DMS53 treated with DMSO at 0.1 percent for 48 hours (cell line): ENCODE measurements around the gene DOK4.
A peak's percentile ranks its signal among the peaks of the same experiment; 100 is the strongest.

Experiments
- DNase-seq: peaks from one replicate; lab custom pipeline; 2025; ENCODE audit not compliant: unreplicated experiment; lab: John Stamatoyannopoulos, UW

DOK4 gene

GRCh38 chr16:57485916-57486857 is at the start of gene DOK4:
TSS of gene DOK4 (minus strand) at chr16:57486493. CDS start at chr16:57479507, 6,986 bp downstream.
- DNase-seq: peak; percentile 55

DNA sequence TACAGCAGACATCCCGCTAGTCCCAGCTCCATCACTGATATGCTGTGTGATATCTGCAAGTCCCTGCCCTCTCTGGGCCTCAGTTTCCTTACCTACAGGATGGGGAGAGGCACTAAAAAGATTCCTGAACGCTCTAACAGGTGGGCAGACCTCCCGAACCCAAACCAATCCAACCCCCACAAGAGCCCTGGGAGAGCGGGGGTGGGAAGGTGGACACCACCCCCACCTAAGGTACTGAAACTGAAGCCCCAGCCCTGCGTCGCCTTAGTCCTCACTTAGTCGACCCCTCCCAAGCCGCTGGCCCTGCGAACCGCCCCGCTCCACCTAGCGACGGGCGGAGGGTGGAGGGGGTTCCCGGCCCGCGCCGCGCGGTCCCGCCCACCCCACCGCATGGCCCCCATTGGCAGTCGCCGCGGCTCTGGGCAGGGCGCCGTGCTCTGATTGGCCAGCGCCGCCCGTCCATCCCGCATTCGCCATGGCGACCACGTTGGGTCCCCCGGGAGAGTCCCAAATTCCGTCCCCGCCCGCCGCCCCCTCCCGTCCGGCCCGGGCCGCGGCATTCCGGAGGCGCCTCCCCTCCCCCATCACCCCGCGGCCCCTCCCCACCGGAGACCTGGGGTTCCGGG is 49.5 kb upstream of the DOK4 start:
- peak; percentile 55 for DNase-seq

DNA sequence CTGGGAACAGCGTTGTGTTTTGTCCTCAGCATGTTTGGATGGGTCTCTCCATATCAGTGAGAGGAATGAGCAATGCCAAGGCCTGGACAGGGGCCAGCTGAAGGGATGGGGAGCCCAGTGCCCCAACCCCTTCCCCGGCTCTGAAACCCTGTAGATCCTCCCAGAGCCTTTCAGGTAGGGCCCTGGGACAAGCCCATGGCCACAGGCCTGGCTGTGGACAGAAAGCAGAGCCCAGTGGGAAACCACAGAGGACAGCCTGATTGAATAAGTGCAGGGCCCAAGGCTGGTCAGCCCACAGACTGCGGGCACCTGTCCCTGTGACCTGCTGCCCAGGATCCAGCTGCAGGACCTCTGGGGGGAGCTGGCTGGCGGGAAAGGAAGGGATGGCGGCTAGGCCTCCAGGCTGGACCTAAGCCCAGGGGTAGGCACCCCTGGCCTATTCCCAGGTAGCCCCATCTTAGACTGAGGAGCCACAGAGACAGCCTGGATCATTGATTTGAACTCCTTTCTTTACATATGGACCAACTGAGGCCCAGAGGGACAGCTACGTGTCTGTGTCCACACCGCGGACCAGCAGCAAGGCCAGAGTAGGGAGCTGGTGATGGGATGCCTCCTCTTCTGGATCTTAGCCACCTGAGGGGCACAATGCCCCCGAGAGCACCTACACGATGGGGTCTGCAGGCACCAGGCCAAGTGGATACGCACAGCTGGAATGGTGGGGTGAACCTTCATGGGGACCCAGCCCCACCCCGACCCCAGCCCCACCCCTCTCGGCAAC is 48.8 kb upstream of the DOK4 start:
- no peak for DNase-seq

DNA sequence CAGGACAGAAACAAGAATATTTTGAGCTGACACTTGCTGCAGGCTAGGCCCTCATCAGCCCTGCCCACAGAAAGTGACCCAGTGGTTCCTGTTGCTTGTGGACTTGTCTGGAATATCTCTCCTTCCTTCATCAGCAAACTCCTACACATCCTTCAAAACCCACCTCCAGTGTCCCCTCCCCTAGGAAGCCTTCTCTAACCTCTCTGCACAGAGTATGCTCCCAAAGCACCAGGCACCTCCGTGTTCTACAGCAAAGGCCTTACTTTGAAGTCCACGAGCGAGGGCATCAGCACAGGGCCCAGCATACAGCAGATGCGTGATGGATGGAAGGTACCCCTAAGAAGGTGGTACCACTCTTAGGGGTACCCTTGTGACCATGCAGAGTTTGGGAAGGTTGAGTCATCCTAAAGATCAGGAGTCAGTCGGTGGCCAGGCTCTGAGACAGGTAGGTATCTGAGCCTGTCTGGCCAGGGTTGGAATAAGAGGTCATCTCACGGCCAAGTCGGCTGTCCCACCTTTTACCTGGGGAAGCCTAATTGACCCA is 48.1 kb upstream of the DOK4 start:
- no peak for DNase-seq

- DNase-seq: no peak
Observed at GRCh38 chr16:57533431-57534336, 47.4 kb upstream of the DOK4 start.

GRCh38 chr16:57532266-57532625 is 46.0 kb upstream of the DOK4 start:
- no peak for DNase-seq

- DNase-seq: no peak
Observed at GRCh38 chr16:57531635-57532265, 45.5 kb upstream of the DOK4 start.

GRCh38 chr16:57531253-57531575 is 44.9 kb upstream of the DOK4 start:
- DNase-seq: no peak

DNA sequence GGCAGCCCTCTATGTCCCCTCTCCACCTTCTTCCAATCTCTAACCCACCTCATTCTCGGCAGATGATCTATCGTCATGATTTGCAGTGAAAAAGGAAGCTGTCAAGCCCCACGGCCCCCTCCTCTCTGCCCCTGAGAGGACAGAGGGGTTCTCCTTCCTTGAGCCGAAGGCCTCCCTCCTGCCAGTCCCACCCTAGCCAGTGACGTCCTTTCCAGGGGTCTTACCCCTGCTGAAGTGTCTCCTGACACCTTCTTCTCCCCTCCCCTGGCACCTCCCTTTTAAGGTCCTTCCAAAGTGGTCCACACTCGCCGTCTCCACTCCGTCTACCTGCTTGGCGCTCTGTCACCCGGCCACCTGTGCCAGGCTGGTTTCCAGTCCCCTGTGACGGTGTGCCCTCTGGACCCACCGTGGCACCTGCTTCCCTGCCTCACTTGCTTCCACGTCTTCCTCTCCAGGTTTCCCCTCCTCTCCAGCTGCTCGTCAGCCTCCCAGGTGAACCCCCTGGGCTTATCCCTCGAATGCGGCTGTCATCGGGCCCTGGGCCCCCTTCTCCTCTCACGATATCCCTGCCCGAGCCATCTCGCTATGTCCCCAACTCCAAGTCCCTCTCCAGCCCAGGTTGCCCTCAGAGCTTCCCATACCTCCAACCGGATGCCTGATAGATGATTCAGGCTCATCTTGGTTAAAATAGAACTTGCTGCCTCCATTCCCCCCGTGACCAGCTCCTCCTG is 44.4 kb upstream of the DOK4 start:
- DNase-seq: no peak

GRCh38 chr16:57530104-57530521 is 43.8 kb upstream of the DOK4 start:
- DNase-seq: peak; percentile 59

DNA sequence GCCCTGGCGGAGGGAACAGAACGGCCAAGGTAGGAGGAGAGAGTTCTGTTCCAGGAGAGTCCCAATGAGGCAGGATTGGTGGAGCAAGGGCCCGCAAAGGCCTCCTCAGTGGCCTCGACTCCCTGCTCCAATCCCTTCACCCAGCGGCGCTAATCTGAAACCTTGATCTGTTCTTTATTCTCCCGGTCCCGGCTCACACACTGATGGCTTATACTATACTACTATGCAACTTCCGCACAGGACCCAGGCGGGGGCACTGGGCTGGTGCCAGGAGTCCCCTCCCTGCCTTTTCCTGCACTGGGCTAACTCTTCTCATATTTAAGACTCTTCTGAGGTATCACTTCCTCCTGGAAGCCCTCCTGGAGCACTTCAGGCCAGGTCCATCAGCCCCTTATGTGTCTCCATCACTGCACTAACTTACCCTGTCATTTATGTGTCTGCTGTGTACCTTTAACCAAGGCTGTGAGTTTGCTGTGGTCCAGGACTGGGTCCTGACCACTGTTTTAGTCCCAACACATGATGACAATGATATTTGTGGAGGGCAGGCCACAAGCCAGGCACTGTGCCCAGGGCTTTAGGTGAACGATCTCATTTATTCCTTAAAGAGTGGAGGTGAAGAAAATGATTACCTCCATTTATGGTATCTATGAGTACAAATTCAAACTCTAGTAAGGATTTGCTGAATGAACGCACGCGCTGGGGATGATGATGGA is 43.3 kb upstream of the DOK4 start:
- no peak for DNase-seq

GRCh38 chr16:57528499-57529390 is 42.5 kb upstream of the DOK4 start:
- no peak for DNase-seq

GRCh38 chr16:57527610-57528360 is 41.5 kb upstream of the DOK4 start:
- DNase-seq: no peak

- DNase-seq: no peak
Observed at GRCh38 chr16:57527027-57527426, 40.7 kb upstream of the DOK4 start.

GRCh38 chr16:57526498-57526897 is 40.2 kb upstream of the DOK4 start:
- no peak for DNase-seq

DNA sequence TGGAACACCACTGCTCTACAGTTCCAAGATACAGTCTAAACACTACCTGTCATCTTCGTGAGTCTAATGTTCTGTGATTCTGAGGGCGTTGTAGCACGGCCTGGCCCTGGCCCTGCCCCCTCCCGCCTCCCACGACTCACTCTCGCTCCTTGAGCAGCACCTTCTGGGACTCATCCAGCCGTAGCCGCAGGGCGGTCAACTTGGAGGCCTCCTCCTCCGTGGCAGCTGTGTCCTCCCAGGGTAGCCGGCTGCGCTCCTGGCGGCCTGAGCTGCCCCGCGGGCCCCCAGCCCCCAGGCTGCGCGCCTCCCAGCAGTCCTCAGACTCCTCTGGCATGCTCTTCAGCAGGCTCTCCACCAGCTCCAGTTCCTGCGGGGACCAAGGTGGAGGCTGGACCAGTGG is 39.5 kb upstream of the DOK4 start:
- no peak for DNase-seq

- no peak for DNase-seq
Observed at GRCh38 chr16:57522960-57523359, 36.7 kb upstream of the DOK4 start.
